Neural progenitor cell (in vitro differentiated cells): ENCODE data around the gene ETV7. TPM values are rescaled to one million over a fixed set of nuclear protein-coding genes. Genes with fewer than 3 reads are reported as not detected.

Experiments
- DNase-seq: peaks from one replicate; pipeline ENCODE4 v3.0.0-alpha.2; 2016; ENCODE audit warnings: low spot score
- H2AFZ ChIP-seq: fragments of 200-600 bp; sonication (generic); replicated peaks from 2 replicates; pipeline ENCODE4 v1.6.1; 2016; ENCODE audit warnings: antibody characterized with exemption
- H3F3A ChIP-seq: fragments of 200-600 bp; sonication (generic); 2 replicates; pipeline ENCODE4 v1.6.1; 2016; ENCODE audit warnings: antibody characterized with exemption, low read depth
- H3K27ac ChIP-seq: fragments of 200-600 bp; sonication (generic); 2 replicates; pipeline ENCODE4 v1.5.1; 2016; ENCODE audit warnings: mild to moderate bottlenecking
- H3K27me3 ChIP-seq: fragments of 200-600 bp; sonication (generic); 2 replicates; pipeline ENCODE4 v1.6.1; 2016; ENCODE audit warnings: mild to moderate bottlenecking, moderate library complexity
- H3K36me3 ChIP-seq: fragments of 200-600 bp; sonication (generic); 2 replicates; pipeline ENCODE4 v1.5.1; 2016
- H3K4me1 ChIP-seq: fragments of 200-600 bp; sonication (generic); 2 replicates; pipeline ENCODE4 v1.6.1; 2016; ENCODE audit warnings: mixed run types
- H3K4me2 ChIP-seq: fragments of 200-600 bp; sonication (generic); 2 replicates; pipeline ENCODE4 v1.6.1; 2016
- H3K4me3 ChIP-seq: fragments of 200-600 bp; sonication (generic); 2 replicates; pipeline ENCODE4 v1.5.1; 2016
- H3K79me2 ChIP-seq: fragments of 200-600 bp; sonication (generic); 2 replicates; pipeline ENCODE4 v1.6.1; 2016; ENCODE audit warnings: low read depth
- H3K9ac ChIP-seq: fragments of 200-600 bp; sonication (generic); 2 replicates; pipeline ENCODE4 v1.6.1; 2016
- H3K9me3 ChIP-seq: fragments of 200-600 bp; sonication (generic); 2 replicates; pipeline ENCODE4 v1.5.1; 2016; ENCODE audit warnings: low read depth
- H4K20me1 ChIP-seq: fragments of 200-600 bp; sonication (generic); 2 replicates; pipeline ENCODE4 v1.6.1; 2016; ENCODE audit warnings: low read depth
- H3K27ac Mint-ChIP-seq: 3 replicates; pipeline ENCODE4 v1.8.0; 2021; ENCODE audit warnings: mixed read lengths
- H3K27me3 Mint-ChIP-seq: 2 replicates; pipeline ENCODE4 v1.8.0; 2022; ENCODE audit warnings: low read depth, mild to moderate bottlenecking, inconsistent platforms, moderate library complexity, mixed read lengths; ENCODE audit not compliant: insufficient read depth
- H3K36me3 Mint-ChIP-seq: 3 replicates; pipeline ENCODE4 v1.8.0; 2021; ENCODE audit warnings: mixed read lengths
- H3K4me1 Mint-ChIP-seq: 3 replicates; pipeline ENCODE4 v1.8.0; 2021; ENCODE audit warnings: mixed read lengths
- H3K4me3 Mint-ChIP-seq: 3 replicates; pipeline ENCODE4 v1.8.0; 2021; ENCODE audit warnings: mild to moderate bottlenecking, moderate library complexity, mixed read lengths
- H3K9me3 Mint-ChIP-seq: 3 replicates; pipeline ENCODE4 v1.8.0; 2020; ENCODE audit warnings: mixed read lengths
- CTCF ChIP-seq: fragments of 200-600 bp; sonication (generic); IDR thresholded peaks from 2 replicates; pipeline ENCODE4 v1.5.1; 2017; ENCODE audit warnings: antibody characterized with exemption, mild to moderate bottlenecking
- EZH2 ChIP-seq: fragments of 200-600 bp; sonication (generic); IDR thresholded peaks from 2 replicates; pipeline ENCODE4 v1.6.1; 2017; ENCODE audit warnings: antibody characterized with exemption, mild to moderate bottlenecking, moderate library complexity
- EZH2phosphoT487 ChIP-seq: fragments of 200-600 bp; sonication (generic); IDR thresholded peaks from 2 replicates; pipeline ENCODE4 v1.6.1; 2017; ENCODE audit warnings: antibody characterized with exemption
- total RNA-seq: library from RNA; depleted of rRNA; stranded (reverse); fragments of >200 nt; gene quantifications from 2 replicates; pipeline ENCODE4 v1.2.3, GENCODE V29; 2015; ENCODE audit warnings: low replicate concordance

Gene ETV7
- total RNA-seq, 1 donor from 2014 or later = 0.11 TPM

GRCh38 chr6:36347621-36348020, 39.8 kb downstream of the ETV7 start:
- DNase-seq = no peak
- H3K36me3 Mint-ChIP-seq = no peaks in the 10 kb centered on the region
- no peaks in the 10 kb centered on the region for H3K36me3 ChIP-seq
- no peaks in the 10 kb centered on the region for H4K20me1 ChIP-seq
- H3K4me3 ChIP-seq = no peak overlapping the region
- TF ChIP-seq EZH2phosphoT487 (no peak), EZH2 (no peak), CTCF (no peak)
- H3K27ac ChIP-seq = no peak overlapping the region
- peaks cover 32% of the 10 kb centered on the region for H3K4me1 Mint-ChIP-seq
- H3K27ac Mint-ChIP-seq = no peak overlapping the region
- H3K27me3 ChIP-seq = no peaks in the 10 kb centered on the region
- no peak overlapping the region for H3K4me3 Mint-ChIP-seq
- peaks cover 4% of the 10 kb centered on the region for H3K27me3 Mint-ChIP-seq
- peaks cover 4% of the 10 kb centered on the region for H3K4me1 ChIP-seq
- no peaks in the 10 kb centered on the region for H3K9me3 Mint-ChIP-seq
- no peak overlapping the region for H3K9ac ChIP-seq
- no peaks in the 10 kb centered on the region for H3K79me2 ChIP-seq
- H2AFZ ChIP-seq = no peak overlapping the region
- no peak overlapping the region for H3K4me2 ChIP-seq
- no peaks in the 10 kb centered on the region for H3K9me3 ChIP-seq
- H3F3A ChIP-seq = no peaks in the 10 kb centered on the region

- no peaks in the 10 kb centered on the region for H3K79me2 ChIP-seq
- no peak overlapping the region for H3K9ac ChIP-seq
- no peak for DNase-seq
- no peak overlapping the region for H3K27ac ChIP-seq
- H3K4me3 Mint-ChIP-seq = no peak overlapping the region
- TF ChIP-seq EZH2 = no peak
- no peak for TF ChIP-seq CTCF
- TF ChIP-seq EZH2phosphoT487 = no peak
- H3K9me3 ChIP-seq = no peaks in the 10 kb centered on the region
- H2AFZ ChIP-seq = no peak overlapping the region
- H3F3A ChIP-seq = no peaks in the 10 kb centered on the region
- H3K4me1 Mint-ChIP-seq = peaks cover 32% of the 10 kb centered on the region
- H3K4me1 ChIP-seq = peaks cover 4% of the 10 kb centered on the region
- H3K27me3 ChIP-seq = no peaks in the 10 kb centered on the region
- H3K36me3 ChIP-seq = no peaks in the 10 kb centered on the region
- no peaks in the 10 kb centered on the region for H4K20me1 ChIP-seq
- H3K36me3 Mint-ChIP-seq = no peaks in the 10 kb centered on the region
- no peak overlapping the region for H3K4me3 ChIP-seq
- H3K27me3 Mint-ChIP-seq = peaks cover 2% of the 10 kb centered on the region
- H3K4me2 ChIP-seq = no peak overlapping the region
- H3K9me3 Mint-ChIP-seq = no peaks in the 10 kb centered on the region
- H3K27ac Mint-ChIP-seq = peak overlapping the region; percentile 15
These were observed 40.8 kb downstream of the ETV7 start for GRCh38 chr6:36346486-36347273.

- Histone ChIP-seq H3K27ac (no peak overlapping the region), H3K4me2 (no peak overlapping the region), H3K4me1 (peaks cover 4% of the 10 kb centered on the region), H3K36me3 (no peaks in the 10 kb centered on the region), H3K27me3 (peaks cover 5% of the 10 kb centered on the region), H3K79me2 (no peaks in the 10 kb centered on the region), H3F3A (no peaks in the 10 kb centered on the region), H3K4me3 (no peak overlapping the region), H2AFZ (peak overlapping the region; percentile 91), H4K20me1 (no peaks in the 10 kb centered on the region), H3K9ac (no peak overlapping the region), H3K9me3 (no peaks in the 10 kb centered on the region)
- no peaks in the 10 kb centered on the region for H3K36me3 Mint-ChIP-seq
- H3K27me3 Mint-ChIP-seq = peaks cover 6% of the 10 kb centered on the region
- DNase-seq = peak; percentile 32
- H3K4me3 Mint-ChIP-seq = no peak overlapping the region
- H3K9me3 Mint-ChIP-seq = no peaks in the 10 kb centered on the region
- TF ChIP-seq EZH2phosphoT487 (no peak), CTCF (no peak), EZH2 (no peak)
- peaks cover 26% of the 10 kb centered on the region for H3K4me1 Mint-ChIP-seq
- no peak overlapping the region for H3K27ac Mint-ChIP-seq
These were observed 41.6 kb downstream of the ETV7 start for GRCh38 chr6:36345681-36346466.
